Regular cardiac myocyte (primary cell): ENCODE measurements around the gene ANKH. TPM values are rescaled to one million over a fixed set of nuclear protein-coding genes. Genes with fewer than 3 reads are reported as not detected.

Experiments
- total RNA-seq: library from RNA; depleted of rRNA; stranded (reverse); fragments of >200 nt; gene quantifications from 2 replicates; pipeline ENCODE4 v1.2.3, GENCODE V29; 2014

ANKH gene
- total RNA-seq = 33.0 and 36.1 TPM in 2 replicates

GRCh38 chr5:14871214-14872069 lies at the start of gene ANKH:
Gene ANKH (minus strand): TSS chr5:14871778. CDS start chr5:14871447, 331 bp downstream.

GRCh38 chr5:14664270-14665100 lies 207.1 kb downstream of the ANKH start, which contains the start of gene OTULIN:
Gene OTULIN (plus strand): TSS chr5:14664718. CDS start chr5:14664826, 108 bp downstream.

Other genes with a start within 250 kb of the ANKH start
- 19.4 and 27.2 TPM in 2 replicates for gene OTULIN, start 207.1 kb downstream of the ANKH start, total RNA-seq